ENCODE data around the gene FOXA3. TPM values are rescaled to one million over a fixed set of nuclear protein-coding genes. Genes with fewer than 3 reads are reported as not detected.
"Not testable (repeated sequence)": the region's sequence is repeated elsewhere in the genome, so short reads cannot be mapped to it uniquely, and the experiment has no call there.

The FOXA3 gene
- total RNA-seq, 2 donors from 2014 or later, result not detected

- DNase-seq (ENCODE audit: low spot score), result no peak
- intact Hi-C loops (cut with DNase I), result loop anchor here in 1 of 2 donors (5.0 kb wide), 1 partner anchor 899 kb away; no protein-coding TSS in a partner anchor
Measured at GRCh38 chr19:45866400-45867176, 2.5 kb downstream of the FOXA3 start.

- intact Hi-C loops (cut with DNase I), result loop anchor here in 1 of 2 donors (5.0 kb wide), 1 partner anchor 900 kb away; no protein-coding TSS in a partner anchor
Measured at GRCh38 chr19:45867241-45867640, 3.1 kb downstream of the FOXA3 start.

GRCh38 chr19:45870798-45871197 lies 6.7 kb downstream of the FOXA3 start:
- intact Hi-C loops (cut with DNase I), result no loop called here
- no peak for DNase-seq (ENCODE audit: low spot score)

More at GRCh38 chr19:45867241-45867640, 3.1 kb downstream of the FOXA3 start:
- DNase-seq (ENCODE audit: low spot score), result not testable (repeated sequence)

DNA sequence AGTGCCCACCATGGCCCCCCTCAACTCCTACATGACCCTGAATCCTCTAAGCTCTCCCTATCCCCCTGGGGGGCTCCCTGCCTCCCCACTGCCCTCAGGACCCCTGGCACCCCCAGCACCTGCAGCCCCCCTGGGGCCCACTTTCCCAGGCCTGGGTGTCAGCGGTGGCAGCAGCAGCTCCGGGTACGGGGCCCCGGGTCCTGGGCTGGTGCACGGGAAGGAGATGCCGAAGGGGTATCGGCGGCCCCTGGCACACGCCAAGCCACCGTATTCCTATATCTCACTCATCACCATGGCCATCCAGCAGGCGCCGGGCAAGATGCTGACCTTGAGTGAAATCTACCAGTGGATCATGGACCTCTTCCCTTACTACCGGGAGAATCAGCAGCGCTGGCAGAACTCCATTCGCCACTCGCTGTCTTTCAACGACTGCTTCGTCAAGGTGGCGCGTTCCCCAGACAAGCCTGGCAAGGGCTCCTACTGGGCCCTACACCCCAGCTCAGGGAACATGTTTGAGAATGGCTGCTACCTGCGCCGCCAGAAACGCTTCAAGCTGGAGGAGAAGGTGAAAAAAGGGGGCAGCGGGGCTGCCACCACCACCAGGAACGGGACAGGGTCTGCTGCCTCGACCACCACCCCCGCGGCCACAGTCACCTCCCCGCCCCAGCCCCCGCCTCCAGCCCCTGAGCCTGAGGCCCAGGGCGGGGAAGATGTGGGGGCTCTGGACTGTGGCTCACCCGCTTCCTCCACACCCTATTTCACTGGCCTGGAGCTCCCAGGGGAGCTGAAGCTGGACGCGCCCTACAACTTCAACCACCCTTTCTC lies 8.2 kb downstream of the FOXA3 start:
- no peak for DNase-seq (ENCODE audit: low spot score)
- intact Hi-C loops (cut with DNase I), result no loop called here

GRCh38 chr19:45873219-45873772 lies 9.2 kb downstream of the FOXA3 start:
- no peak for DNase-seq (ENCODE audit: low spot score)
- intact Hi-C loops (cut with DNase I), result no loop called here

- no peak for DNase-seq (ENCODE audit: low spot score)
- intact Hi-C loops (cut with DNase I), result no loop called here
Measured at GRCh38 chr19:45874620-45874966, 10.5 kb downstream of the FOXA3 start.

- intact Hi-C loops (cut with DNase I), result no loop called here
Measured at GRCh38 chr19:45876161-45876410, 12.0 kb downstream of the FOXA3 start.

GRCh38 chr19:45876411-45877197 lies 12.5 kb downstream of the FOXA3 start:
- no peak for DNase-seq (ENCODE audit: low spot score)
- intact Hi-C loops (cut with DNase I), result no loop called here

More at GRCh38 chr19:45876161-45876410, 12.0 kb downstream of the FOXA3 start:
- DNase-seq (ENCODE audit: low spot score), result no peak

- no peak for DNase-seq (ENCODE audit: low spot score)
- intact Hi-C loops (cut with DNase I), result no loop called here
Measured at GRCh38 chr19:45878043-45878794, 14.1 kb downstream of the FOXA3 start.

DNA sequence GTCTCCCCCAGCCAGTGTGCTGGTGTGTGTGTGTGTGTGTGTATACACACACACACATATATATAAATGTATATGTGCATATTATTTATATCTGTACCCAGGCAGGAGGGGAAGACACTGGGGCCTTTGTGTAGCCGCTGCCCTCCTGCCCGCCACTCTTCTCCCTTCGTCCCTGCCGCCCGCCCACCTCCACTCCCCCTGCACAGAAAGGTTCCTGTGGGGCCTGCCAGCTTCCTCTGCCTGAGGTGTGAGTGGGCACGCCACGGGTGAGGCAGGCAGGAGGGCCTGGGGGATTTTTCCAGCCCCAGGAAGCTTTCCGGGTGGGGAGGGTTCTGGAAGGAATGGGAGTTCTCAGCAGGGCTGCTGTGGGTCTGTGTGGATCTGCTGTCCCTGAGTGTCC lies 14.9 kb downstream of the FOXA3 start:
- no peak for DNase-seq (ENCODE audit: low spot score)
- intact Hi-C loops (cut with DNase I), result no loop called here

DNA sequence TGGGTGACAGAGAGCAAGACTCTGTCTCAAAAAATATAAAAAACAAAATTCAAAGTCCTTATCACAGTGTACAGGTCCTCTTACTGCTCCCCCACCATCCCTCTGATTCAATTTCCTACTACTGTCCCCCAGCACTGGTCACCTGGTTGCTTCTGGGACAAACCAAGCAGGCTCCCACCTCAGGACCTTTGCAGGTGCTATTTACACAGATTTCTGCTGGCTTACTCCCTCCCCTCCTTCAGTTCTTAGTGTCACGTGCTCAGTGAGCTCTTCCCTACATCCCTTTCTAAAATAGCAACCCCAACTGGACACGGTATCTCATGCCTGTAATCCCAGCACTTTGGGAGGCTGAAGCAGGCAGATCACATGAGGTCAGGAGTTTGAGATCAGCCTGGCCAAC lies 15.8 kb downstream of the FOXA3 start:
- intact Hi-C loops (cut with DNase I), result no loop called here
- DNase-seq (ENCODE audit: low spot score), result no peak

DNA sequence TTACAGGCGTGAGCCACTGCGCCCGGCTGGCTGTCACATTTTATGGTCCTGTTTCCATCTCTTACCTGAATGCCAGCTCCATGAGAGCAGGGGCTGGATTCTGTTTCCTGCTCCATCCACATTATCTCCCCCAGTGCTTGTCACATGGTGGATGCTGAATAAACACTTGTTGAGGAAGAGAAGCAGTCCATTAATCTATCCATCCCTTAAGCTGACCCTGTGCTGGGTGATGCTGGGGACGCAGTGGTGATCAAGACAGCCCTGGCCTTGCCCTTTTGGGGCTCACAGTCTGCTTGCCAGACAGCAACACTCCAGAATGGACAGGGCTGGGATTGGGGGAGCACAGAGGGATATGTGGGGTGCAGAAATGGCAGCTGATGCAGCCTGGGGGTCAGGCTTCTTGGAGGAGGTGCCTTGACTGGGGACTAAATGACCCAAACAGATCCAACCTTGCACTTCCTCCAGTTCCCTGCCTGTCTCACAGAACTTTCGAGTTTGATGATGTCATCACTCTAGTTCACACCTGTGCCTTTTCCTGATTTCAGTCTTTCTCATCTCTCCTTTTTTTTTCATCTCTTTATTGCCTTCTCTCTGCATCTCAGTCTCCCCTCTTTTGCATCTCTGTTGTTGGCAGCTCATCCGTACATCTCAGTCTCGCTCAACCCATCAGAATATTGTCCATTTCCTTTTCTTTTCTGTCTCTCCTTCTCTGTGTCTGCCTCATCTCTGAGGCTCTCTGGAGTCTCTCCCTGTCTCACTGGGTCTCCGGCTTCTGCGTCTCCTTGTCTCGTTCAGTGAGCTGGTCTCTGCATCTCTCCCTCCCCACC lies 17.2 kb downstream of the FOXA3 start:
- intact Hi-C loops (cut with DNase I), result no loop called here
- DNase-seq (ENCODE audit: low spot score), result no peak

- intact Hi-C loops (cut with DNase I), result no loop called here
- DNase-seq (ENCODE audit: low spot score), result no peak
Measured at GRCh38 chr19:45881909-45882528, 17.9 kb downstream of the FOXA3 start.

DNA sequence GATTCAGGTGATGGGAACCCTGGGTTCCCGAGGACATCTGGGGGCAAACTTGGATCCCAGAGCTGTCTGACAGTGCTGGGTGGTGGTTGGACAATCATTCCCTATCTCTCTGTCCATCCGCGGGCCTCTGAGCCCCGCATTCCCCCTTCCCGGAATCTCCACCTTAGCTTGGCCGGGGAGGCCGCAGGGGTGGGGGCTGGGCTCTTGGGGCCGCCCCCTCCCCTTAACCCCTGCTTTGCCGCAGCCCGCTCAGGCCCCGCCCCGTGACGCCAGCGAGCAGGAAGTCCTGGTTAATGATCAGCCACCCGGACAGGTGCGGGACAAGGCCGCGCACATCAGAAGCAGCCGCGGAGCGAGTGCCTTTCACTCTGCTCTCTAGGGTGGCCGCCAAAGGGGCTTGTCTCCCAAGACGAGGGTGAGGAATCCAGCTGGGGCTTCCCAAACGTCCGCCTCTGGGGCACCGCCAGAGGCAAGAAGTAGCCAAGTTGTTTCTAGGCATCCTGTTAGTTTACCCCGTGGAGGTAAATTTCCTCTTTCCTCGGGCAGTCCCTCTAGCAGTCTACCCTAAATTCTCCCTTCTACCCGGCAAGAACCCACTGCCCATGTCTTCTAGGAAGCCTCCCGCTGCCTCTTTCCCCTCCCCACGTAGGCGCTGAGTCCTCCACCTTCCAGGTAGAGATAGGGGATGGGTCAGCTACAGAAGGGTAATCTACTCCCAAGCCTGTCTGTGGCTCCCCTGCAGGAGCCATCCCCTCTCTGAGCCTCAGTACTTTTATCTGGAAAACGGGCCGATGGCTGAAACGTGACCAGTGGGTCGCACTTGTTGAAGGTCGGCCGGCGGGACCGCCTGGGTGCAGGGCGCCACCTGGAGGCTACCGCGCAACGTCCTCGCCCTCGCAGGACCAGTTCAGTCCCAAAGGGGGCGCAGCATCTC lies 18.8 kb downstream of the FOXA3 start:
- intact Hi-C loops (cut with DNase I), result no loop called here
- DNase-seq (ENCODE audit: low spot score), result peak; percentile 95

- intact Hi-C loops (cut with DNase I), result no loop called here
- no peak for DNase-seq (ENCODE audit: low spot score)
Measured at GRCh38 chr19:45883586-45883880, 19.4 kb downstream of the FOXA3 start.

DNA sequence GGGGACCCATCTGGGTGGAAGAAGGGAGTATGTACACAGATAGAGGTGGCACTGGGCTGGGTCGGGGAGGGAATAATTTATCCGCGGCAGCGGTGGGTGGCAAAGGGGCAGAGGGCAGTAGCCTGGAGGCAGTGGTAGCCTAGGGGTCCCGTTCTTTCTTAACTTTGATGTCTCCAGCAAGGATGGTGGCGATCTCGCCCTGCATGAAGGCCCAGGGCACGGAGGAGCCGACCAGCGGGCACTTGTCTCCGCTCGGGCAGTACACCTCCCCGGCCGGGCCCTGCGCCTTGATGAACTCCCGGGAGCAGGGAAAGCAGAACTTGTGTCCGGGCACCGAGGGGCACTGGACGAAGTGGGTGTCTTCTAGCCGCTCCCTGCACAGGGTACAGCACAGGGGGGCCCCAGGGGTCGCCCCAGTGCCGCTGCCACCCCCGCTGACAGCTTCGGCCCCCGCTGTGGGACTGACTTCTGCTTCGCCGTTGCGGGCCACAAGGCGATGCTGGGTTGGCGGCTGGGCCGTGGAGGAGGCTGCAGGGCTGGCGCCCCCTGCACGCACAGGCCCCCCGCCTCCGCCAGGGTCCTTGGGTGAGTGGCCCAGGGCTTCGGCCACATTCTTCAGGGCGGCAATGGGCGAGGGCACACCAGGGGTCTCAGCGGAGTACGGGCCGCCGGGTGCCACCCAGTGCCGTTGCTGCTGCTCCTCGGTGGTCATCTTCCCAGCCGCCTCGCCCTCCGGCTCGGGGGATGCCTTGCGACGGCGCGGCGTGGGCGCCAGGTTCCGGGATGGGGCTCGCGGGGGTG lies 20.0 kb downstream of the FOXA3 start:
- intact Hi-C loops (cut with DNase I), result no loop called here
- no peak for DNase-seq (ENCODE audit: low spot score)
